ENCODE measurements around the gene MAP3K20.
"Not testable (repeated sequence)": the region's sequence is repeated elsewhere in the genome, so short reads cannot be mapped to it uniquely, and the experiment has no call there.

MAP3K20 gene

DNA sequence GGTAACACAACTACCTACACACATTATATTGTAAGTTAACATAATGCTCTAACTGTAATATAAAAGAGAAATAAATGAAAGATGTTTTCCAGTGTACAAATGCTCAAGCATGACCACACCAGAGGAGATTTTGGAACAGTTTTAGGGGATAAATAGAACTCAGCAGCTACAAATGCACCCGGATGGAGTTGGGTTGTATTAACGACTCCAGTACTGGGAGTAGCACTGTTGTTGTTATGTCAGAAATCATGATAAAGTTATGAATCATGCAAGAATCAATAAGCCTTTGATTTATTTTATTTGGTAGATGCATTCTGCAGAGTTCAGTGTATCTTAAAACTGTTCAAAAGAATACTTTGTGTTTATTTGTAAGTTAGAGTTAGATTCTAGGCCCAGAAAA lies 126.9 kb downstream of the MAP3K20 start:
- no peak for DNase-seq (ENCODE audit: low read depth in 2 of 2)

DNA sequence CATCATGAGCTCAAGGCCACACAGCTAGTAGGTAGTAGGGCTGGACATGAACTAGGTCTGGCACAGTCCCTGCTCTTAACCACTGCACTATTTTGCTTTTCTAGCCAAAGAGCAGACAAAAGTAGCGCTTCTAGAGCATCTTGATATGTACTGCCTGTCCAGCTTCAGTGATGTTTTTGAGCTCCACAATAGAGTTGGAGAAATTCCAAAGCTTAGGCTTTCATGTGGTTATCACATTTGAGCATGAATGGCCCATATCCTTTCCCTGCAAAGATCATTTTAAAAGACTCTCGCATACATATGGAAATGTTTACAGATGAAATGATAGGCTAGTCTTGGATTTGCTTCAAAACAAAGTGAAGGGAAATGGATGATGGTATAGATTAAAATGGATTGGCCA lies 128.7 kb downstream of the MAP3K20 start:
- DNase-seq (ENCODE audit: low read depth in 2 of 2), result peak; percentile 63 to 64

DNA sequence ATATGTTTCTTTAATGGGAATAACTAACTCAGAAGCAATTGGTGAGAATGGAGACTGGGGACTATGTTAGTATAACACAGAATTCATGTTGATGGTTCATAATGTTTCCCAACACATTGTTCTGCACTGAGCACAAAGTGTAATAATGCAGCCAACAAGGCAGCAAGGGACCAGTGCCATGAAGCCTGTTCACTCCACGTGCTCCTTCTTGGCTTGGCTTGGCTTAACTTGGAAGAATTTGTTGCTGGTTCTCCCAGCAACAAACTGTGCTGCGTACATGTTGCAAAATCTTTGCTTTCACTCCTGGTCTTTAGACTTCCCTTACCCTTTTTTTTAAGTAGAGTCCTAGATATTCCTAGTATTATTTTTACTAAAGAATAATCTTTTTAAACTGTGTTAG lies 129.7 kb downstream of the MAP3K20 start:
- no peak for DNase-seq (ENCODE audit: low read depth in 2 of 2)

DNA sequence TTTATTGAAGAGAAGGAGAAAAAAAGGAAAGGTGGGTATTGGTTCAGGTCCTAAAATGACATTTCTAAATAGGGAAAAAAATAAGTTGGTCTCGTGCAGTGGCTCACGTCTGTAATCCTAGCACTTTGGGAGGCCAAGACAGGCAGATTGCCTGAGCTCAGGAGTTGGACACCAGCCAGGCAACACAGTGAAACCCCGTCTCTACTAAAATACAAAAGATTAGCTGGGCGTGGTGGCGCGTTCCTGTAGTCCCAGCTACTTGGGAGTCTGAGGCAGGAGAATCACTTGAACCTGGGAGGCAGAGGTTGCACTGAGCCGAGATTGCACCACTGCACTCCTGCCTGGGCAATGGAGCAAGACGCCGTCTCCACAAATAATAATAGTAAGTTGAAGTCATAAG lies 131.5 kb downstream of the MAP3K20 start:
- not testable (repeated sequence) for DNase-seq (ENCODE audit: low read depth in 2 of 2)

DNA sequence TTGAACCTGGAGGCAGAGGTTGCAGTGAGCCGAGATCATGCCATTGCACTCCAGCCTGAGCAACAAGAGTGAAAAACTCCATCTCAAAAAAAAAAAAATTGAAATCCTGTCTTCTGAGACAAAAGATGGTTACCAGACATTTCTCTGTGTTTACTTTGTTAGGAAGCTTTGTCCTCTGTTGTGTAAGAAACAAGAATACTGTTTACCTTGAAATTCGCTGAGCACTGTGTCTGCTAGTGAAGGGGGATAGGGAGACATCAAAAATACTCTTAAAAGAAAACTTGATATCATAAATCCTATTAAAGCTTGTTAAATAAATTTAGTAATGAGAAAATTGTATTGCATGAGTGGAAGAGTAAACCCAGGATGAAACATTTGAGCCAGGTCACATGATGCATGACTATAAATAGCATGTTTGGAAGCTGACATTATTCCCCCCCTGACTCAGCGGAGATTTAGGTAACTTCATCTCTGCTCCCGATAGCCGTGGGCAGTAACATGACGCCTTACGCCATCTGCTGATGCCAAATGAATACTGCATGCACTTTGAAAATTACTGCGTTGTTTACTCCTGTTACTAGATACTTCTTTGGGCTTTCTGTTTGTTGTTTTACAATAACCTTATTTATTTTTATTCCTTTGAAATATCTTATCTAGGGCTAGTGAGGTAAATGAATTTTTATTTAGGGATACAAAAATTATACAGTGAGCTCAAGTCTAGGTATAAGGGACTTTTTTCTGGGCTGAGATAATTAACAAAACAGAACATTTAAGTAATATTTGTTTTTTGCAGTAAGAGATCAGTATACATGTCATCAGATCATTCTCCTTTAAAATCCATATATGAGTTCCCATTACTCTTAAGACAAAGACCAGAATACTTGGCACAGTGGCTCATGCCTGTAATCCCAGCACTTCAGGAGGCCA lies 134.9 kb downstream of the MAP3K20 start:
- peak; percentile 80 to 81 for DNase-seq (ENCODE audit: low read depth in 2 of 2)

DNA sequence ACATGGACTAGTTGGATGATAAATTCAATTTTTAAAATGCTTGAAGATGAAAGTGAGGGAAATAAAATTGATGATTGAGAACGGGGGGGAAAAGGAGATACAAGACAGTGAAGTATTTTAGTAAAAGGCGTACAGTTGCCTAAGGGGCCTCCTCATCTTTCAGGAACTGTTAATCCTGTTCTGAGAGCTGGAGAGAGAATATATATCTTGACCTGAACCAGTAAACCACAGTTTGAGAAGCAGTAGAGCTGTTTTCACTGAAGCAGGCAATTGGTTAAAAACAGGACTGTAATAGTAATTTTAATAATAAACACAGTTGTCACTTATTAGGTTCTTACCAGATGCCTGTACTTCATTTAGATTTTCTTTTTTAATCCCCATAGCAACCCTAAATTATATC lies 137.5 kb downstream of the MAP3K20 start:
- DNase-seq (ENCODE audit: low read depth in 2 of 2), result no peak

DNA sequence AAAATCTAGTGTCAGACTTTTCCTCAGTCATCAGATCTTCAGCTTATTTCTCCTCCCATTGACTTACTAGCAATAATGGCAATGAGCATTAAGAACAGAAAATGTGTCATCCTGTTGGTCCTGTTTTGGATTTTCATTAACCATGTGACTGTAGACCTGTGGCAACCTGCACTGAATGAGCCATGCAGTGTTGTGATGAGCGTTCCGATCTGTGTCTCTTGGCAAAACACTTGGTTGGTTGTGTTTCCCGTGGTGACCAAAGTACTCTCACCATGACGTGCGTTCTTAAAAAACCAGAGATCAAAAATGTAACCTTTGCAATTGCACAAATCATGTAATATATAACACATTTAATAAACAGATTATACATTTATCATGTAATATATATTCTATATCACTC lies 138.6 kb downstream of the MAP3K20 start:
- DNase-seq (ENCODE audit: low read depth in 2 of 2), result no peak

DNA sequence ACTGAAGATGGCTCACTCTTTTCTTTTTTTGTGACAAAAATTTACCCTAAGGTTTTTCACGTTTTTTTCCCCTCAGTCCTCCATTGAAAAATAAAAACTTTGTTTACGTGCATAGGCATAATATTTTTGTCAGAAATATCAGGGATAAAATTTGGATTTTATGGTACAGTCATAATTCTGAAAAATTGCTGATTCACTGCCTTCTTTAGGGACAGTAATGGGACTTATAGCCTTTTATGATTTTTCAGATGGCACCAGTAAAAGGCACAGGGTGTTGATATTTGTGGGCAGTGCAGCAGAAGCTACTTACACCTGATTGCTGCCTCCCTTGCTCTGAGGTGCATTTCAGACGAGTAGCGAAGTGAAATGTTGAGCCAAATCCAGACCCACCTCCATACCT lies 139.7 kb downstream of the MAP3K20 start:
- DNase-seq (ENCODE audit: low read depth in 2 of 2), result no peak

DNA sequence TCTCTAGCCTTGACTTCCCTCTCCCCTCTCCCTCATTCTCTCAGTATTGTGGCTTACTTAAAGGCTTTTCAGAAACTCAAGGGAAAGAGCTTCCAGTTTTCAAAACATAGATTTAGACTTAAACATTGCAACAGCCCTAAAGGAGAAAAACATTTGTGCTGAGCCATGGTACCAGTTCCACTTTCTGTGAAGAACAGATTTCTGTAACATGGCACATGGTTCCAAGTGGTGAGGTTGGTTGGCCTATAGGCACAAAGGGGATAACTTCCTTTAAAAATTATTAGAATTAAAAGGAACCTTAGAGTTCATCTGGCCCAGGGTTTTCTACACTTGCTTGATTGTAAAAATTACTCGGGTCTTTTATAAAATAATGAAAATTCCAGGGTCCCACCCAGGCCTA lies 140.4 kb downstream of the MAP3K20 start:
- DNase-seq (ENCODE audit: low read depth in 2 of 2), result no peak

DNA sequence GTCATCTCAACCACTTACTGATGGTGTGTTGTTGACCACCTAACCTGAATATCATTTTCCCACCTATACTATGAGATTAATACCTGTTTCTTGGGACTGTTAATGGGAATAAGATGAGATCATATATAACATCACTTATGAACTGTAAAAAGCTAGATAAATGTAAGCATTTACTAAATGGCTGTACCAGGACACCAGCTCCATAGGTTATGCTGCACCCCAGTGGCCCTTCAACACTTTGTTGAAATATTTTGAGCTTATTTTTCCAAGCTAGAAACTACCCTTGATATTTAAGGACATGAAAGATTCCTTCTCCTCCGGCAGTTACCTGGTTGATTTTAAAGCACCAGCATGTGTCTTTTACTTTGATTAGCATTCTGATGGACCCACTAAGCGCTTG lies 141.0 kb downstream of the MAP3K20 start:
- DNase-seq (ENCODE audit: low read depth in 2 of 2), result no peak

DNA sequence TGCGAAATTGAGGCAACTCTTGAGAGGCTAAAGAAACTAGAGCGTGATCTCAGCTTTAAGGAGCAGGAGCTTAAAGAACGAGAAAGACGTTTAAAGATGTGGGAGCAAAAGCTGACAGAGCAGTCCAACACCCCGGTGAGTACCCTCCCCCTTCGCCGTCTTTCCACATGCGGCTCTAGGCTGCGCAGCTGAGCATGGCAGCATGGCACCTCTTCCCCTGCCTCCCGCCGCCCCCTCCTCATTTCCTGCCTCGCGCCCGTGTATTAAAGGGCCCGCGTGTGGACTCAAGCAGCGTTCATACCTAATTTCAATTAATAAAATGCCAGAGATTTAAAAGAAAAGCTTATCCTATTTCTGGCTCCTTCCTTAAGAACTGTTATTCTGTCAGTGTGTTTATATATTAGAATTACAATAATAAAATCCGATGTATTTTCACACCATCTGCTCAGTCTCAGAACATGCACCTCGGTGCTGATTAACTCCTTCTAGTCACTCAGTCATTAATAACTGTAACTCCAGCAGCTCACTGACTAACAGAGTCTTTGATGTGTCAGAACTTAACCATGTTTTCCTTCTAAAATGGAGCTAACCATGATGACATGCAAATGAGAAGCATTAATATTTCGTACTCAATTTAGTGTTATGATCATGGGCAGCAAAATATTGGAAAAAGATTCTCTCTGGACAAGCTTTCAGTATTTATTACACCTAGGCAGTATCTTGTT lies 141.6 kb downstream of the MAP3K20 start:
- no peak for DNase-seq (ENCODE audit: low read depth in 2 of 2)

DNA sequence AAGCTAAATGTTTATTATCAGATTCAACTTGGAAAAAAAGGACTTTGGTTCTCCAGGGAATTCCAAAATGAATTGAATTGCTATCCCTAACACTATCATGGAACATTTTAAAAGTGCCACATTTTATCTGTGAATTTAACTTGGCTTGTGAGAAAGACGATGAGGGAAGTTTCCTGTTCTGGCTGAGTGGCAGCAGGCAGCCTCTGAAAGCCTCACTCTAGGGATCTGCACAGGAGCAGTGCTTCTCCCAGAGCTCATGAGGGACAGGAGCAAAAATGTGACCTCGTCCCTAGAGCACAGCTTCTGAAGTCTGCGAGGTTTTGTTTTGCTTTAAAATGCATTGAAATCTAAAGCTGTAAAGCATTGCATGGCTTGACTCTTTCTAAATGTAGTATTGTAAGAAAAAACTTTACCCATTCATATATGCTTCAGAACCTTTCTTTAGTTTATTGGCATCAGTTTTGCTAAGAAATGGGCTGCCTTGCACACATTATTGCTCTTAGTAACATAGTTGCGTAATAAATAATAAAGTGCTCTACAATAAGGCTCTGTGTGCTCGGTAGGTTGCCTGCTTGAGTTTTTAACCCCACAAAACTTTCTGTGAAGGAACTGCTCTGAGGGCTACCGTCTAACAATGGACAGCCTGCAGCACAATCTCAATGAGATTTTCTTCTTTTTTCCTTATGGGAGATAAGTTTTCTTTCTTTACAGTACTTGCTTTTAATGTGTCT lies 142.8 kb downstream of the MAP3K20 start:
- DNase-seq (ENCODE audit: low read depth in 2 of 2), result no peak

DNA sequence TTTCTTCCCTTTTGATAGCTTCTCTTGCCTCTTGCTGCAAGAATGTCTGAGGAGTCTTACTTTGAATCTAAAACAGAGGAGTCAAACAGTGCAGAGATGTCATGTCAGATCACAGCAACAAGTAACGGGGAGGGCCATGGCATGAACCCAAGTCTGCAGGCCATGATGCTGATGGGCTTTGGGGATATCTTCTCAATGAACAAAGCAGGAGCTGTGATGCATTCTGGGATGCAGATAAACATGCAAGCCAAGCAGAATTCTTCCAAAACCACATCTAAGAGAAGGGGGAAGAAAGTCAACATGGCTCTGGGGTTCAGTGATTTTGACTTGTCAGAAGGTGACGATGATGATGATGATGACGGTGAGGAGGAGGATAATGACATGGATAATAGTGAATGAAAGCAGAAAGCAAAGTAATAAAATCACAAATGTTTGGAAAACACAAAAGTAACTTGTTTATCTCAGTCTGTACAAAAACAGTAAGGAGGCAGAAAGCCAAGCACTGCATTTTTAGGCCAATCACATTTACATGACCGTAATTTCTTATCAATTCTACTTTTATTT lies 145.6 kb downstream of the MAP3K20 start:
- DNase-seq (ENCODE audit: low read depth in 2 of 2), result no peak

DNA sequence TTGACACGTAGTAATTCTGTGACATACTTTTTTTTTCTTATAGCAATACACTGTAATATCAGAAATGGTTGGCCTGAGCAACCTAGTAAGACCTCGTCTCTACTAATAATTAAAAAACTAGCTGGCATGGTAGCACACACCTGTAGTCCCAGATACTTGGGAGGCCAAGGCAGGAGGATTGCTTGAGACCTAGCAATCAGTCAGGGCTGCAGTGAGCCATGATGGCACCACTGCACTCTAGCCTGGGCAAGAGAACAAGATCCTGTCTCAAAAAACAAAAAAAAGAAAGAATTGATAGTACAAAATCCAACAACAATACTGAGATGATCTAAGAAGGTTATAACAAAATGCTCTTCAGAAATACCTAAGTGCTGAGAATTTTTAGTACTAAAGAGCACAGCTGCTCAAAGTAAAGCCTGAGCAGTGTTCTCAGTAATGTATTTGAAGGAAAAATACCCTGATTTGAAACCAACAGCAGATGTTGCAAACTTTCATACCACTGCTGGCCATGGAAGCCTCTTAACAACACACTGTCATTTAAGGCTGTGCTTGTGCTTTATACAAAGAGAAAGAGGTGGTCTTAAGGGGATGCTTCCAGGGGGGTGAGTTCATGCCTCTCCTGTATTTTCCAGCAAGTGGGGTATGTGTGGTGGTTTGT lies 146.4 kb downstream of the MAP3K20 start:
- no peak for DNase-seq (ENCODE audit: low read depth in 2 of 2)

DNA sequence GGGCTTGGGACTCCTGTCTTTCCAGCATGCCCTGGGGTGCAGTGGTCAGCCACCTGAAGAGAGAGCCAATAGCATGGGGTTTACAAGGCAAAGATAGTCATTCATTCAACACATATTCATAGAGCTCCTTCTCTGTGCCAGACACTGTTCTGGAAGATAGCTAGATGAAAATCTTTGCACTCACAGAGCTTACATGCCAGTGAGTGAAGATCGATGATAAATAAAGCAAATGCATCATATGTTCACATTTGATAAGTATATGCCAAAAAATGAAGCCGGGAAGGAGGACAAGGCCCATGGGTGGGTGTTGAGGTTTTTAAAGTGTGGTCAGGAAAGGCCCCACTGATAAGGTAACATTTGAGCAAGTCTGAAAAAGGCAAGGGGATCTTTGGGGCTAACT lies 148.2 kb downstream of the MAP3K20 start:
- no peak for DNase-seq (ENCODE audit: low read depth in 2 of 2)

DNA sequence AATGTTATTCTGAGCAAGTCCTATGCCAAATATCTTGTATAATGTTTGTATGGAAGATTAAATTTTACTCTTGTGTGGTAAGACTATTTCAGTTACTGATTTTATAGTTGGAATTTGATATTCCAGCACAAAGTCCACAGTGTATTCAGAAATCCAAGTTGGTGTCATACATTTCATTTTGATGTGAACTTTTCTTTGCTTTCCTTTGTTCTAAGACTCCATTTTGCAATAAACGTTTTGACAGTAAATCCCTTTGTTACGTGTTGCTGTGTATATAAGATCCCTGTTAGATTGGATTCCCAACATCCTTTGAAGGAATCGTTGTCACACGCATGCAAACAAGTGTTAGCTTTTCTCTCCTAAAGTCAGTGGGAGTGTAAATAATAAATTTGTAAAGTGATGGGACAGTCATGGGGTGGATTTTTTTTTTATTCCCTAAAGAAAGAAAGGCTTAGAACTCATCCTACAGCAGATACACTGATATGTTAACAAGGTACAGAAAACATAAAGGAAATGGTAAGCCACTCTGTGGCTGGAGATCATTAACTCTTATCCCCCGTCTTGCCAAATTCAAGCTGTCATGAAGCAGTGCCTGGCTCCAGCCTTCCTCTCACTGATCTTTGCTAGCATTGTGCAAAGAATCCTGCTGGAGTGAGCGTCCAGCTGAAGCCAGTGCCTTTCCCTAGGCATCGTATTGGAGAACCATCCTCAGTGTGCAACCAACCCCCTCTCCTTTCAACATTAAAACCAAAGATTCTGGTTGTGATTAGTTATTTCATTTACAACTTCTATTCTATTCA lies 151.5 kb downstream of the MAP3K20 start:
- DNase-seq (ENCODE audit: low read depth in 2 of 2), result no peak

DNA sequence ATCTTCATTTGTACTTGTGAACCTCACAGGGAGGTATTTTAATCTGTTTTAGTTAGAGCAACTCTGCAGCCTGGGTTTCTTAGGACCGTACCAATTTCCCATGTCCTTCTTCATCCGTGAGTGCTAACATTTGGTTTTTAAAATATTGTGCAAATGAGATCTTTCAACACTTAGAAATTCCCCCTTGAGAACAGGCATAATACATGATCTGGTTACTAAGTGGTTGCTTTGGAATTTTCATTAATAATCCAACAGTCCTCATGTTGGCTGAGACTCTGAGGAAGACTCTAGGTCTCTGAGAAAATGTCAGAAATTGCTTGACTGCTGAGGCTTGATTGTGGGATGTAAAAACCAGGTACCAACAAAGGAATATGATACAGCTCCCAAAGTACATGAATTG lies 153.4 kb downstream of the MAP3K20 start:
- peak; percentile 36 to 40 for DNase-seq (ENCODE audit: low read depth in 2 of 2)

DNA sequence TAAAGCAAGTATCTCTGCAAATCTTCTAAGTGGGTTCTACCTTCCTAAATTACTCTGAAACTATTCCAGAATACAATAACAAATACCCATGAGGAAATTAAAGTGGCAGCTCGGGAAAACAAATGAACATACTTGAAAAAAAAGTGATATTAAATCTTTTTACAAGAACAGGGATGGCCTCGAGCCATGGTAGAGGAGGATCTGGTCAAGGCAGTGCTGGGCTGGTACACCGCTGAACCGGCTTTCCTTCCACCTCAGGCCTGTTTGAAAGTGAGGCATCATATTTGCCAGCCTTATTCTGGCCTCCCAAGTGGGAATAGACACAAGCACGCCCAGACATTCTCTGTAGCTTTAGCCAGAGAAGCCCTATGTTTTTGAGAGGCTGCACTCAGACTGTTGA lies 154.5 kb downstream of the MAP3K20 start:
- DNase-seq (ENCODE audit: low read depth in 2 of 2), result no peak

DNA sequence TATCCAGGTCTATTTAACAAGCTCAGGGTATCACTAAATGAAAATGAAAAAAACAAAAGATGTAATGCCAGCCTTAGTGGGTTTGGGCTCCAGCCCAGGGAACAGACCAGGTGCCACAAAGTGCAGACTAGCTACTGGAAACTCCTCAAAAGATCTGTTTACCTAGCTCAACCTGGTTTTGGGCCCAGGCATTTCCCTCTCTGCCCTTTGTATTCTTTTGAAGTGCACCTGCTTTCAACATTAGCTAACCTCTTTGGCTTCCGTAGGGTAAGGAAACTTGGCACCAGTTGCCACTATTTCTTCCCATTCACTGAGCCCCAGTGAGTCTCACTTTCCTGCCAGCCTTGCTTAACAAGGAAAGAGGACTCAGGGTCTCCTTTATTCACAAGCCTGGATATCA lies 155.4 kb downstream of the MAP3K20 start:
- DNase-seq (ENCODE audit: low read depth in 2 of 2), result no peak

DNA sequence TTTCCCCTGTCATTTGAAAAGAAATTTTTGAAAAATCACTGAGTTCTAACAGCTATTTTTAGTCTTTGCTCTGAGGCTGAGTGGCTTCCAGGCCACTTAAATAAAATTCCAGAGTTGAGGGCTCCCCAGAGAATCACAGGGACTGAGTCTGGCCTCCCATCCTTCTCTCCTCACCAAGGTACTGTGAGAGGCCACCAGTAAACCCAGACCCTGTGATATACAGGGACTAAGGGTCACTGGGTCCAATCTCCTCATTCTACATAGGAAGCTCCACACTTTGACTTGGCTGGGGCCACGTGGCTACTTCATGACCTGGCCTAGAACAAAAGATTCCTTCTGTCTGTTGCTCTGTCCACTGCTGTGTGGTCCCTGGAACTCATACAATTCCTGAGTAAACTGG lies 155.8 kb downstream of the MAP3K20 start:
- no peak for DNase-seq (ENCODE audit: low read depth in 2 of 2)
